Panc1 (cell line): ENCODE data around the gene NAA80. TPM values are rescaled to one million over a fixed set of nuclear protein-coding genes. Genes with fewer than 3 reads are reported as not detected.
"Not testable (repeated sequence)": the region's sequence is repeated elsewhere in the genome, so short reads cannot be mapped to it uniquely, and the experiment has no call there.

ENCODE experiments used
- ATAC-seq: fragments of 200-7000 bp; cut with Tn5 transposase; 2 replicates; pipeline ENCODE4 v1.9.1; 2020; ENCODE audit warnings: mild to moderate bottlenecking, moderate library complexity
- BruUV-seq: library from RNA; stranded (reverse); fragments of 400-500 nt; replicated peaks from 2 replicates; lab custom pipeline; 2021; lab: Mats Ljungman, UMichigan
- CTCF ChIA-PET: fragments of 300-600 bp; sonication (Branson Sonifier 250); formaldehyde crosslinking; loops from one replicate; lab custom pipeline; 2022; ENCODE audit warnings: antibody characterized with exemption; lab: Charles Lee
- POLR2A ChIA-PET: fragments of 300-600 bp; sonication (Branson Sonifier 250); formaldehyde crosslinking; loops from one replicate; lab custom pipeline; 2022; ENCODE audit warnings: antibody characterized with exemption; lab: Charles Lee
- DNase-seq: peaks from one replicate; pipeline ENCODE4 v3.0.0-alpha.2; 2010; ENCODE audit warnings: low read depth, low spot score
- H3K27ac ChIP-seq: 2 replicates; pipeline ENCODE4 v1.5.1; 2011; ENCODE audit warnings: mild to moderate bottlenecking, low read length, inconsistent platforms
- H3K27me3 ChIP-seq: fragments of 200-500 bp; sonication (Bioruptor generic); 2 replicates; pipeline ENCODE4 v1.6.0; 2014; ENCODE audit warnings: low read length, inconsistent platforms; ENCODE audit not compliant: control insufficient read depth, insufficient read depth
- H3K36me3 ChIP-seq: fragments of 200-500 bp; sonication (Bioruptor generic); 2 replicates; pipeline ENCODE4 v1.5.1; 2014; ENCODE audit warnings: inconsistent platforms, mild to moderate bottlenecking, low read length, moderate library complexity; ENCODE audit not compliant: control insufficient read depth, insufficient read depth
- H3K4me1 ChIP-seq: 2 replicates; pipeline ENCODE4 v1.5.1; 2011; ENCODE audit warnings: inconsistent platforms, mild to moderate bottlenecking, low read length, moderate library complexity; ENCODE audit not compliant: control insufficient read depth, insufficient read depth
- H3K4me3 ChIP-seq, 2 experiments: 2 replicates each; pipeline ENCODE4 v1.5.1; 2011 to 2012; ENCODE audit warnings: low read depth in 2 of 2, low read length in 2 of 2, mild to moderate bottlenecking in 2 of 2, inconsistent platforms in 1 of 2, moderate library complexity in 1 of 2
- H3K9me3 ChIP-seq: fragments of 200-500 bp; sonication (Bioruptor generic); 2 replicates; pipeline ENCODE4 v1.5.1; 2014; ENCODE audit warnings: low read depth, mild to moderate bottlenecking, inconsistent platforms, low read length, moderate library complexity; ENCODE audit not compliant: control insufficient read depth, insufficient read depth
- POLR2AphosphoS5 ChIP-seq: IDR thresholded peaks from 2 replicates; pipeline ENCODE4 v1.6.1; 2012; ENCODE audit warnings: mild to moderate bottlenecking, low read depth, low read length, moderate library complexity
- SIN3A ChIP-seq: IDR thresholded peaks from 2 replicates; pipeline ENCODE4 v1.6.1; 2012; ENCODE audit warnings: low read depth, mild to moderate bottlenecking, low read length, moderate library complexity, borderline replicate concordance; ENCODE audit not compliant: insufficient read depth
- TCF7L2 ChIP-seq: IDR thresholded peaks from 2 replicates; pipeline ENCODE4 v1.6.1; 2011; ENCODE audit warnings: mild to moderate bottlenecking, low read depth, low read length, inconsistent platforms
- in situ Hi-C: cut with HindIII; loops from 2 replicates; pipeline ENCODE4 v1.10.0; 2016; ENCODE audit warnings: low sequenced_read_pairs, low pct_unique_long_range_greater_than_20kb
- intact Hi-C: fragments of 100-400 bp; cut with micrococcal nuclease; formaldehyde crosslinking; loops from one replicate; pipeline ENCODE4 v1.10.0; 2022; ENCODE audit not compliant: unreplicated experiment
- total RNA-seq: library from RNA; stranded (reverse); gene quantifications from one replicate; pipeline ENCODE4 v1.2.1, GENCODE V29; 2021; ENCODE audit not compliant: unreplicated experiment
- TF ChIP-seq, protein P1 (sequence below), 2 experiments: IDR thresholded peaks; 2 replicates each; pipeline ENCODE4 v1.6.1; 2011 to 2012; ENCODE audit warnings: low read depth in 2 of 2, control low read depth in 1 of 2, low read length in 1 of 2, mild to moderate bottlenecking in 1 of 2, moderate library complexity in 1 of 2; ENCODE audit not compliant: insufficient read depth in 1 of 2
- TF ChIP-seq, protein P2 (sequence below): fragments of 450-650 bp; IDR thresholded peaks from 2 replicates; pipeline ENCODE4 v1.5.1; 2017; ENCODE audit warnings: mild to moderate bottlenecking

Gene NAA80
- total RNA-seq, 1 experiment from 2014 or later, result 7.2 TPM

DNA sequence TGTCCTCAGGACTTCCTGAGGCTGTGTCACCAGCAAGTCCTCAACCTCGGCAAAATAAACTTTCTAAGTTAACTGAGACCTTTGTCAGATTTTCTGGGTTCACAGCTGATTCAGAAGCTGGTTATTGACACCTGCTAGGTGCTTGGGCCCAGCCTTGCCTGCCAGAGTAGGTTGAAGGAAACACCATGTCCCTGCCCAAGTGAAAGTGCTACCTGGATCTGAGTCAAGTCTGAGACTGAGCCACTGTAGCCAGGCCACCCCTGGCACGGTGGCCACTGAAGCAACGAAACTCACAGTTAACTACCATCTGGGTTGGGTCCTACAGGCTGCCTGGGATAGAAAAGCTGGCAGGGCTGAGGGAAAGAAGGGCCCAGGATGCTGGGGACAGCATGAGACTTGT lies 15.1 kb upstream of the NAA80 start:
- POLR2A ChIA-PET, result no interaction called here
- intact Hi-C loops, result no loop called here
- CTCF ChIA-PET, result no interaction called here

DNA sequence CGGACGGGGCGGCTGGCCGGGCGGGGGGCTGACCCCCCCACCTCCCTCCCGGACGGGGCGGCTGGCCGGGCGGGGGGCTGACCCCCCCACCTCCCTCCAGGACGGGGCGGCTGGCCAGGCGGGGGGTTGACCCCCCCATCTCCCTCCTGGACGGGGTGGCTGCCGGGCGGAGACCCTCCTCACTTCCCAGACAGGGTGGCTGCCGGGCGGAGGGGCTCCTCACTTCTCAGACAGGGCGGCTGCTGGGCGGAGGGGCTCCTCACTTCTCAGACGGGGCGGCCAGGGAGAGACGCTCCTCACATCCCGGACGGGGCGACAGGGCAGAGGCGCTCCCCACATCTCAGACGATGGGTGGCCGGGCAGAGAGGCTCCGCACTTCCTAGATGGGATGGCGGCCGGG lies 12.8 kb upstream of the NAA80 start:
- intact Hi-C loops, BruUV-seq, H3K9me3 ChIP-seq, H3K27me3 ChIP-seq, POLR2A ChIA-PET, CTCF ChIA-PET, in situ Hi-C loops, H3K4me3 ChIP-seq, H3K27ac ChIP-seq, H3K36me3 ChIP-seq, H3K4me1 ChIP-seq, ATAC-seq, DNase-seq: not testable (repeated sequence)

More for the DNA sequence above, 15.1 kb upstream of the NAA80 start:
- DNase-seq, result no peak
- Histone ChIP-seq H3K36me3 (no peaks in the 10 kb centered on the region), H3K9me3 (no peaks in the 10 kb centered on the region), H3K27me3 (no peaks in the 10 kb centered on the region), H3K4me3 (no peak overlapping the region), H3K27ac (no peak overlapping the region), H3K4me1 (no peaks in the 10 kb centered on the region; the same call in 1 of the 2 replicates)
- in situ Hi-C loops, result no loop called here
- ATAC-seq, result 0 out of 2 replicates have a peak, but pooled peaks have one; percentile 27
- no TSS peak for BruUV-seq
- TF ChIP-seq, protein P1, sequence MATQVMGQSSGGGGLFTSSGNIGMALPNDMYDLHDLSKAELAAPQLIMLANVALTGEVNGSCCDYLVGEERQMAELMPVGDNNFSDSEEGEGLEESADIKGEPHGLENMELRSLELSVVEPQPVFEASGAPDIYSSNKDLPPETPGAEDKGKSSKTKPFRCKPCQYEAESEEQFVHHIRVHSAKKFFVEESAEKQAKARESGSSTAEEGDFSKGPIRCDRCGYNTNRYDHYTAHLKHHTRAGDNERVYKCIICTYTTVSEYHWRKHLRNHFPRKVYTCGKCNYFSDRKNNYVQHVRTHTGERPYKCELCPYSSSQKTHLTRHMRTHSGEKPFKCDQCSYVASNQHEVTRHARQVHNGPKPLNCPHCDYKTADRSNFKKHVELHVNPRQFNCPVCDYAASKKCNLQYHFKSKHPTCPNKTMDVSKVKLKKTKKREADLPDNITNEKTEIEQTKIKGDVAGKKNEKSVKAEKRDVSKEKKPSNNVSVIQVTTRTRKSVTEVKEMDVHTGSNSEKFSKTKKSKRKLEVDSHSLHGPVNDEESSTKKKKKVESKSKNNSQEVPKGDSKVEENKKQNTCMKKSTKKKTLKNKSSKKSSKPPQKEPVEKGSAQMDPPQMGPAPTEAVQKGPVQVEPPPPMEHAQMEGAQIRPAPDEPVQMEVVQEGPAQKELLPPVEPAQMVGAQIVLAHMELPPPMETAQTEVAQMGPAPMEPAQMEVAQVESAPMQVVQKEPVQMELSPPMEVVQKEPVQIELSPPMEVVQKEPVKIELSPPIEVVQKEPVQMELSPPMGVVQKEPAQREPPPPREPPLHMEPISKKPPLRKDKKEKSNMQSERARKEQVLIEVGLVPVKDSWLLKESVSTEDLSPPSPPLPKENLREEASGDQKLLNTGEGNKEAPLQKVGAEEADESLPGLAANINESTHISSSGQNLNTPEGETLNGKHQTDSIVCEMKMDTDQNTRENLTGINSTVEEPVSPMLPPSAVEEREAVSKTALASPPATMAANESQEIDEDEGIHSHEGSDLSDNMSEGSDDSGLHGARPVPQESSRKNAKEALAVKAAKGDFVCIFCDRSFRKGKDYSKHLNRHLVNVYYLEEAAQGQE (IDR thresholded peaks at IDR 0.05; ENCODE audit: insufficient read depth in 1 of 2, low read depth in 2 of 2, low read length in 1 of 2), result no peak
- TF ChIP-seq POLR2AphosphoS5, result no peak
- no peak for TF ChIP-seq TCF7L2
- no peak for TF ChIP-seq SIN3A
- TF ChIP-seq, protein P2, sequence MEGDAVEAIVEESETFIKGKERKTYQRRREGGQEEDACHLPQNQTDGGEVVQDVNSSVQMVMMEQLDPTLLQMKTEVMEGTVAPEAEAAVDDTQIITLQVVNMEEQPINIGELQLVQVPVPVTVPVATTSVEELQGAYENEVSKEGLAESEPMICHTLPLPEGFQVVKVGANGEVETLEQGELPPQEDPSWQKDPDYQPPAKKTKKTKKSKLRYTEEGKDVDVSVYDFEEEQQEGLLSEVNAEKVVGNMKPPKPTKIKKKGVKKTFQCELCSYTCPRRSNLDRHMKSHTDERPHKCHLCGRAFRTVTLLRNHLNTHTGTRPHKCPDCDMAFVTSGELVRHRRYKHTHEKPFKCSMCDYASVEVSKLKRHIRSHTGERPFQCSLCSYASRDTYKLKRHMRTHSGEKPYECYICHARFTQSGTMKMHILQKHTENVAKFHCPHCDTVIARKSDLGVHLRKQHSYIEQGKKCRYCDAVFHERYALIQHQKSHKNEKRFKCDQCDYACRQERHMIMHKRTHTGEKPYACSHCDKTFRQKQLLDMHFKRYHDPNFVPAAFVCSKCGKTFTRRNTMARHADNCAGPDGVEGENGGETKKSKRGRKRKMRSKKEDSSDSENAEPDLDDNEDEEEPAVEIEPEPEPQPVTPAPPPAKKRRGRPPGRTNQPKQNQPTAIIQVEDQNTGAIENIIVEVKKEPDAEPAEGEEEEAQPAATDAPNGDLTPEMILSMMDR, result no peak

DNA sequence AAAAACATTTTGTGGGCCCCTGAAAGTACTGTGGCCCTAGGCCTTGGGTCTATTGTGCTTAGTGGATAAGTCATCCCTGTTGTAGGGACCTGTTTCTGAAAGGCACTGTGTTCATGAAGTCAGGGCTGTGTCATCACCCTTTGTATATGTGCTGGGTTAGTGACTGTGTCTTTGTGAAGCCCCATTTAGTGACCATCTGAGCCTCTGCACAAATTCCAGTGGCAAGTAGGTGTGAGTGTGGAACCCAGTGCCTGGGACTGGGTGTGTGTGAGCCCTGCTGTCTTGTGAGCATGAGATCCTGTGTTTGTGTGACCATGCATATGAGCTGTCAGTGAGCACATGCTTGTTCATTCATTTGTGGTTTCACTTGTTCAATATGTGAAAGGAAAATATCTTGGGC lies 5.4 kb upstream of the NAA80 start:
- ChIA-PET CTCF (interaction anchor here (0.6 kb wide), 1 partner anchor 25 kb away, joined by 6 read pairs; no protein-coding TSS in a partner anchor), POLR2A (no interaction called here)
- TF ChIP-seq, protein P2, result no peak
- TF ChIP-seq, protein P1 (IDR thresholded peaks at IDR 0.05; ENCODE audit: insufficient read depth in 1 of 2, low read depth in 2 of 2, low read length in 1 of 2), result no peak
- TF ChIP-seq TCF7L2, result no peak
- Histone ChIP-seq H3K36me3 (no peaks in the 10 kb centered on the region), H3K4me1 (no peaks in the 10 kb centered on the region), H3K27ac (no peak overlapping the region), H3K4me3 (no peak overlapping the region), H3K27me3 (no peaks in the 10 kb centered on the region), H3K9me3 (no peaks in the 10 kb centered on the region)
- no peak for DNase-seq
- in situ Hi-C loops, result no loop called here
- ATAC-seq, result no peak
- no TSS peak for BruUV-seq
- intact Hi-C loops, result no loop called here
